ENCODE data around the gene DPP7. TPM values are rescaled to one million over a fixed set of nuclear protein-coding genes. Genes with fewer than 3 reads are reported as not detected.

The DPP7 gene
- total RNA-seq, 2 experiments from 2014 or later: 222 to 227 TPM

DNA sequence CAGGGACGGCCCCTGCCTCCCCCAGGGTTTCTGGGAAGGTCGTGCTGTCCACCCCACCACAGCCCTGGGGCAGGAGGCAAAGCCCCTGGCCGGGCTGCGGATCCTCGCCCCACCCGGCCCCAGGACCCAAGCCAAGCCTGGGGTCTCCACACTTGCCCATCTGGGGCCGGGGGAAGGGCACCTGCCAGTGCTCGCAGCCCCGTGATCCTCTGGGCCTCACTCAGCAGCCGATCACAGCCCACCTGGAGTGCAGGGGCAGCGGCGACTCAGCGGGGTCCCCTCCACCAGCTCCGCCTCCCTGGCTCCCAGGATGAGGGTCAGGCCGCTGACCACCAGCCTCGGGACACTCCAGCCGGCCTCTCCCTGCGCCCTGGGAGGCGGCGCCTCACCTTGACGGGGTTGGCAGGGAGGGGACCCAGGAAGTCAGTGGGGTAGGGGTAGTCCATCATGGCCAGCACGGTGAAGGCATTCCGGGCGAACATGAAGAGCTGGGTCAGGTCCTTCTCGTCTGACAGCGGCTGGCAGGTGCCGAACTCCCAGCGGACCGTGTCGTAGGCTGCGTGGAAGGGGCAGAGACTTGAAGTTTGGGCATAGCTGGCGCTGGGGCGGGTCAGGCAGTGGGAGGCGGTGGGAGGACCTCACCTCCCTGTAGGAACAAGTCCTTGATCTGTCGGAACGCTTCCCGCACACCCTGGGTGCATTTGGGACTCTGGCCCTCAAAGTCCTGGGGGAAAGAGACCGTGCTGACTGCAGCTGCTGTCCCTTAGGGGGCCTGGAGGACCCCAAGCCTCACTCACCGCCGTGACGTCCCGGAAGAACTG, 1.8 kb downstream of the DPP7 start:
- DNase-seq: no peak
- Mint-ChIP-seq H3K4me3 (peak overlapping the region; percentile 75), H3K4me1 (ENCODE audit: low read depth) (peaks cover 5% of the 10 kb centered on the region), H3K36me3 (ENCODE audit: low read depth) (peaks cover 18% of the 10 kb centered on the region), H3K27ac (peak overlapping the region; percentile 63), H3K9me3 (no peaks in the 10 kb centered on the region), H3K27me3 (no peaks in the 10 kb centered on the region)
- CTCF ChIA-PET: interaction anchor here (0.7 to 2.0 kb wide), 4 partner anchors 17 to 77 kb away, joined by 3 to 9 read pairs (median 3); no protein-coding TSS in a partner anchor
- ATAC-seq: no peak
- TF ChIP-seq, protein P1, sequence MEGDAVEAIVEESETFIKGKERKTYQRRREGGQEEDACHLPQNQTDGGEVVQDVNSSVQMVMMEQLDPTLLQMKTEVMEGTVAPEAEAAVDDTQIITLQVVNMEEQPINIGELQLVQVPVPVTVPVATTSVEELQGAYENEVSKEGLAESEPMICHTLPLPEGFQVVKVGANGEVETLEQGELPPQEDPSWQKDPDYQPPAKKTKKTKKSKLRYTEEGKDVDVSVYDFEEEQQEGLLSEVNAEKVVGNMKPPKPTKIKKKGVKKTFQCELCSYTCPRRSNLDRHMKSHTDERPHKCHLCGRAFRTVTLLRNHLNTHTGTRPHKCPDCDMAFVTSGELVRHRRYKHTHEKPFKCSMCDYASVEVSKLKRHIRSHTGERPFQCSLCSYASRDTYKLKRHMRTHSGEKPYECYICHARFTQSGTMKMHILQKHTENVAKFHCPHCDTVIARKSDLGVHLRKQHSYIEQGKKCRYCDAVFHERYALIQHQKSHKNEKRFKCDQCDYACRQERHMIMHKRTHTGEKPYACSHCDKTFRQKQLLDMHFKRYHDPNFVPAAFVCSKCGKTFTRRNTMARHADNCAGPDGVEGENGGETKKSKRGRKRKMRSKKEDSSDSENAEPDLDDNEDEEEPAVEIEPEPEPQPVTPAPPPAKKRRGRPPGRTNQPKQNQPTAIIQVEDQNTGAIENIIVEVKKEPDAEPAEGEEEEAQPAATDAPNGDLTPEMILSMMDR (IDR thresholded peaks at IDR 0.05): no peak
- intact Hi-C loops (cut with micrococcal nuclease): no loop called here
- POLR2A ChIA-PET: interaction anchor here (0.7 to 1.6 kb wide), 6 partner anchors 17 to 187 kb away, joined by 3 to 5 read pairs (median 3); no protein-coding TSS in a partner anchor

DNA sequence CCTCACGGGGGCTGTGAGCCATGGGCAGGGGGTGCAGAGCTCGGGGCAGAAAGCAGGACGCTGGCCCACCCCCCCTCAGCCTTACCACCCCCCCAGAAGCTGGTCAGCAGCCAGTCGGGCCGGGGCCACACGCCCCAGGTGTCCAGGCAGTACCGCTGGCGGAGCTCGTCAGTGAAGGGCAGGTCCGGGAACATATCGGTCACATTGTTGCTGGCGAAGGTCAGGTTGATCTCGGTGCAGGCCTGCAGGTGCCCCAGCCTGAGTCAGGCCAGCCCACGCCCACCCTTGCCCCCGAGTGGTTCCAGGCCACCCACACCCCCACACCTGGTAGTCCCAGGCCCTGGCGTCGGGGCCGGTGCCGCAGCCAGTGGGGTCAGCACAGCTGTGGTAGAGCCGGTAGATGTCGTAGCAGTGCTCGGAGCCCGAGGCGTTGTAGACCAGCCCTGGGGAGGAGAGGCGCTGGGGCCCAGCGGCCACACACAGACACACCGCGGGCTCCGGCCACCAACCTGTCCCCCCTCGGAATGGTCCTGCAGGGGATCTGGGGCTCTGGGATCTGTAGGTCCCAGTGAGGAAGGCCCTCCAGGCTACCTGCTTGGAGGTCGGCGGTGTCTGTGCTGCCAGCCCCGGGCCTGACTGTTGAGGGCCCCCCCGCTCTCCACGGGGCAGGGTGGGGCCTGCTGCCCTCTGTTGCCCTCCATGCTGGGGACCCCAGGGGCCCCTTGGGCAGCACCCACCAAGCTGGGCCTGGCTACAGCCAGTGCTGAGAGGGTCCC, 2.6 kb downstream of the DPP7 start:
- Mint-ChIP-seq H3K4me3 (no peak overlapping the region), H3K9me3 (no peaks in the 10 kb centered on the region), H3K4me1 (ENCODE audit: low read depth) (peaks cover 5% of the 10 kb centered on the region), H3K27ac (no peak overlapping the region), H3K27me3 (no peaks in the 10 kb centered on the region), H3K36me3 (ENCODE audit: low read depth) (peaks cover 18% of the 10 kb centered on the region)
- DNase-seq (no peak), ATAC-seq (no peak)
- TF ChIP-seq, protein P1 (IDR thresholded peaks at IDR 0.05): no peak
- ChIA-PET CTCF (interaction anchor here (0.9 to 2.0 kb wide), 2 partner anchors 16 kb away, joined by 3 to 9 read pairs; no protein-coding TSS in a partner anchor), POLR2A (interaction anchor here (0.8 kb wide), 1 partner anchor 114 kb away, joined by 3 read pairs; no protein-coding TSS in a partner anchor)
- intact Hi-C loops (cut with micrococcal nuclease): no loop called here

DNA sequence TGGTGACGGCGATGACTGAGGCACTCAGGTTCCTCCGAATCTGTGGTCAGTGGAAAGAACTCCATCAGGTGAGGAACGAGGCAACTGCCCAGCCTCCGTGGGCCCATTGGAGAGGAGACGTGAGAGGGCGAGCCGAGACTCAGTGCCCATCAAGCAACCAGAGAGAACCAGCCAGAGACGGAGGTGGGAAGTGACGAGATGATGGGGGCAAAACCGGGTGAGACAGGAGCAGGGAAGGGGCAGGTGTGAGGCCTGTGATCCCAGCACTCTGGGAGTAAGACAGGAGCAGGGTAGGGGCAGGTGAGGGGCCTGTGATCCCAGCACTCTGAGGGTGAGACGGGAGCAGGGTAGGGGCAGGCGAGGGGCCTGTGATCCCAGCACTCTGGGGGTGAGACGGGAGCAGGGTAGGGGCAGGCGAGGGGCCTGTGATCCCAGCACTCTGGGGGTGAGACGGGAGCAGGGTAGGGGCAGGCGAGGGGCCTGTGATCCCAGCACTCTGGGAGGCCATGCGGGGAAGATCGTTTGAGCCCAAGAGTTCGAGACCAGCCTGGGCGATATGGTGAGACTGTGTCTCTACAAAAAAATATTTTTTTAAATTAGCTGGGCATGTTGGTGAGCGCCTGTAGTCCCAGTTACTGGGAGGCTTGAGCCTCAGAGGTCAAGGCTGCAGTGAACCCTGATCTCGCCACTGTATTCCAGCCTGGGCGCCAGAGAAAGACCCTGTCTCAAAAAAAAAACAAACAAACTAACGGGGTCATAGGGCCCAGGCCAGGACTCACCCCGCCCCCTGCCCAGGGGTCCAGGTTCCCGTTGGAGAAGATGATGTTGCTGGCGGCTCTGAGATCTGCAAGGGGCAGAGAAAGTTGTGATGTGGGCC, 3.4 kb downstream of the DPP7 start:
- H3K27me3 Mint-ChIP-seq: no peaks in the 10 kb centered on the region
- peaks cover 5% of the 10 kb centered on the region for H3K4me1 Mint-ChIP-seq (ENCODE audit: low read depth)
- POLR2A ChIA-PET: interaction anchor here (0.8 kb wide), 1 partner anchor 115 kb away, joined by 3 read pairs; no protein-coding TSS in a partner anchor
- H3K9me3 Mint-ChIP-seq: no peaks in the 10 kb centered on the region
- CTCF ChIA-PET: interaction anchor here (0.6 to 0.9 kb wide), 2 partner anchors 15 to 82 kb away, joined by 3 read pairs; no protein-coding TSS in a partner anchor
- H3K27ac Mint-ChIP-seq: peak overlapping the region; percentile 39
- TF ChIP-seq, protein P1 (IDR thresholded peaks at IDR 0.05): no peak
- no peak overlapping the region for H3K4me3 Mint-ChIP-seq
- peaks cover 18% of the 10 kb centered on the region for H3K36me3 Mint-ChIP-seq (ENCODE audit: low read depth)
- intact Hi-C loops (cut with micrococcal nuclease): no loop called here
- ATAC-seq (no peak), DNase-seq (no peak)

DNA sequence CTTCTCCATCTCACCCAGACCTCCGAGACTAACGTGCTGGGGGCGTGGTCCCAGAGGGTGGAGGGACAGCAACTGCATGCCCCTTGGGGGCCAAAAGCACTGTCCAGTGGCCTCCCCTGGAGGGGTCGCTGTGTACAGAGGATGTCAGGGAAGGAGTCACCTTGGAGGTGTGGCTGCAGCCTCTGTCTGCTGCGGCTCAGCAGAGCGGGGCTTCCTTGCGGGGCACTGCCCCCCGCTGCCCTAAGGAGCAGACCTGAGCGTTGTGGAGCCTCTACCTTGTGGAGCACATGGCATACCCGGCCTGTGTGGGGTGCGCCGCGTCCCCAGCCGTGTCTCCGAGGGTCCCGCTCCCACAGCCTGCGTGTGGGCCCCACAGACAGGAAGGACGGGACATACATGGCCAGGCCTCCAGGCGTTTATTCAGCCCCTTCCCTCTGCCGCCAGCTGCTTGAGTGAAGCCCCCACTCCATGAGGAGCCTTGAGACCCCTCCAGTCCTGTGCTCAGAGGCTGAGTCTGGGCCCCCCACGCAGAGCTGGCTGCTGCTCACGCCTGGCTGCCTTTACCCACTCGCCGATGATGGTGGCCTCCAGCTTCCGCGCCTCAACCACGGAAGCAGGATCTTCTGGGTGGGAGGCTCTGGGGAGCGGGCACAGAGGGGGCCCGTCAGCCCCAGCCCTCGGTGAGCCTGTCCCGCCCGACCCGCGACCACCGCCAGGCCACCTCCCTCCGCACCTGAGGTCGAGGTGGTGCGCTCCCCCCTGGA, 4.2 kb downstream of the DPP7 start:
- ATAC-seq: no peak
- CTCF ChIA-PET: interaction anchor here (0.6 kb wide), 1 partner anchor 81 kb away, joined by 3 read pairs; no protein-coding TSS in a partner anchor

More for the DNA sequence above, 4.2 kb downstream of the DPP7 start:
- H3K4me3 Mint-ChIP-seq: no peak overlapping the region
- H3K9me3 Mint-ChIP-seq: no peaks in the 10 kb centered on the region
- no peak overlapping the region for H3K27ac Mint-ChIP-seq
- peaks cover 18% of the 10 kb centered on the region for H3K36me3 Mint-ChIP-seq (ENCODE audit: low read depth)
- POLR2A ChIA-PET: no interaction called here
- intact Hi-C loops (cut with micrococcal nuclease): no loop called here
- TF ChIP-seq, protein P1 (IDR thresholded peaks at IDR 0.05): no peak
- H3K27me3 Mint-ChIP-seq: no peaks in the 10 kb centered on the region
- no peak for DNase-seq
- peaks cover 5% of the 10 kb centered on the region for H3K4me1 Mint-ChIP-seq (ENCODE audit: low read depth)

All from activated CD8-positive, alpha-beta T cell treated with anti-CD3 and anti-CD28 coated beads for 36 hours (primary cell).